Measurements from ENCODE around the gene BNIP3.

Gene BNIP3

GRCh38 chr10:131938681-131939080, 43.0 kb downstream of the BNIP3 start:
- Histone ChIP-seq H3K9me3 (ENCODE audit: severe bottlenecking) (no peaks in the 10 kb centered on the region), H3K27me3 (ENCODE audit: insufficient read depth, low read depth, severe bottlenecking) (no peaks in the 10 kb centered on the region), H3K4me3 (ENCODE audit: low read depth, low read length) (no peak overlapping the region), H3K36me3 (peaks cover 25% of the 10 kb centered on the region), H3K27ac (no peak overlapping the region)
- no peak for TF ChIP-seq CTCF (IDR thresholded peaks at IDR 0.05; ENCODE audit: low read depth, low read length)
- no peak for DNase-seq

GRCh38 chr10:131937836-131938235, 43.9 kb downstream of the BNIP3 start:
- Histone ChIP-seq H3K27ac (no peak overlapping the region), H3K9me3 (ENCODE audit: severe bottlenecking) (no peaks in the 10 kb centered on the region), H3K27me3 (ENCODE audit: insufficient read depth, low read depth, severe bottlenecking) (no peaks in the 10 kb centered on the region), H3K4me3 (ENCODE audit: low read depth, low read length) (no peak overlapping the region), H3K36me3 (peaks cover 25% of the 10 kb centered on the region)
- DNase-seq: no peak
- no peak for TF ChIP-seq CTCF (IDR thresholded peaks at IDR 0.05; ENCODE audit: low read depth, low read length)

- Histone ChIP-seq H3K27ac (no peak overlapping the region), H3K9me3 (ENCODE audit: severe bottlenecking) (no peaks in the 10 kb centered on the region), H3K36me3 (peaks cover 25% of the 10 kb centered on the region), H3K27me3 (ENCODE audit: insufficient read depth, low read depth, severe bottlenecking) (no peaks in the 10 kb centered on the region), H3K4me3 (ENCODE audit: low read depth, low read length) (no peak overlapping the region)
- no peak for TF ChIP-seq CTCF (IDR thresholded peaks at IDR 0.05; ENCODE audit: low read depth, low read length)
- DNase-seq: no peak
These were observed 45.0 kb downstream of the BNIP3 start for GRCh38 chr10:131936736-131937135.

- Histone ChIP-seq H3K27ac (no peak overlapping the region), H3K36me3 (peaks cover 25% of the 10 kb centered on the region), H3K9me3 (ENCODE audit: severe bottlenecking) (no peaks in the 10 kb centered on the region), H3K4me3 (ENCODE audit: low read depth, low read length) (no peak overlapping the region), H3K27me3 (ENCODE audit: insufficient read depth, low read depth, severe bottlenecking) (no peaks in the 10 kb centered on the region)
- no peak for TF ChIP-seq CTCF (IDR thresholded peaks at IDR 0.05; ENCODE audit: low read depth, low read length)
- no peak for DNase-seq
These were observed 45.4 kb downstream of the BNIP3 start for GRCh38 chr10:131936294-131936693.

GRCh38 chr10:131935260-131935659, 46.5 kb downstream of the BNIP3 start:
- H3K27ac ChIP-seq: no peak overlapping the region
- H3K9me3 ChIP-seq (ENCODE audit: severe bottlenecking): no peaks in the 10 kb centered on the region
- peaks cover 21% of the 10 kb centered on the region for H3K36me3 ChIP-seq
- no peak for TF ChIP-seq CTCF (IDR thresholded peaks at IDR 0.05; ENCODE audit: low read depth, low read length)
- DNase-seq: no peak
- no peak overlapping the region for H3K4me3 ChIP-seq (ENCODE audit: low read depth, low read length)
- no peaks in the 10 kb centered on the region for H3K27me3 ChIP-seq (ENCODE audit: insufficient read depth, low read depth, severe bottlenecking)

- no peak for TF ChIP-seq CTCF (IDR thresholded peaks at IDR 0.05; ENCODE audit: low read depth, low read length)
- no peak overlapping the region for H3K4me3 ChIP-seq (ENCODE audit: low read depth, low read length)
- H3K27me3 ChIP-seq (ENCODE audit: insufficient read depth, low read depth, severe bottlenecking): no peaks in the 10 kb centered on the region
- H3K27ac ChIP-seq: no peak overlapping the region
- peaks cover 21% of the 10 kb centered on the region for H3K36me3 ChIP-seq
- no peaks in the 10 kb centered on the region for H3K9me3 ChIP-seq (ENCODE audit: severe bottlenecking)
- no peak for DNase-seq
These were observed 47.0 kb downstream of the BNIP3 start for GRCh38 chr10:131934769-131935168.
